ENCODE results near the gene CCDC157. TPM values are rescaled to one million over a fixed set of nuclear protein-coding genes. Genes with fewer than 3 reads are reported as not detected.

The CCDC157 gene
- total RNA-seq, 1 donor = 2.9 TPM

DNA sequence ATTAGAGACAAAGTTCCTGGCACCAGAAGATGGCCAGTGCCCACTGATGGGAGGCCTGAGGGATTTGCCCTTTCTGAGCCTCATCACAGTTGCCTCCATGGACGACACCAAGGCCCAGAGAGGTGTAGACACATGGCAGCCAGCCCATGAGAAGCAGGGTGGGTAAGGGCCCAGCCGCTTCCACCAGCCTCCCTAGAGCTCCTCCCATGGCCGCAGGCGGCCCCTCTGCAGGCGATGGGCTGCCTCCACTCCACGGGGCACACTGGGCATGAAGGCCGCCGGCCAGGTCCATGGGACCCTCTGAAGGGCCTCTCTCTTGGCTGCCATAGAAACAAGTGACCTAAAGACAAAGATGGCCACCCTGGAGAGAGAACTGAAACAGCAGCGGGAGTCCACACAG is 14.5 kb downstream of the CCDC157 start:
- TF ChIP-seq, protein P1, sequence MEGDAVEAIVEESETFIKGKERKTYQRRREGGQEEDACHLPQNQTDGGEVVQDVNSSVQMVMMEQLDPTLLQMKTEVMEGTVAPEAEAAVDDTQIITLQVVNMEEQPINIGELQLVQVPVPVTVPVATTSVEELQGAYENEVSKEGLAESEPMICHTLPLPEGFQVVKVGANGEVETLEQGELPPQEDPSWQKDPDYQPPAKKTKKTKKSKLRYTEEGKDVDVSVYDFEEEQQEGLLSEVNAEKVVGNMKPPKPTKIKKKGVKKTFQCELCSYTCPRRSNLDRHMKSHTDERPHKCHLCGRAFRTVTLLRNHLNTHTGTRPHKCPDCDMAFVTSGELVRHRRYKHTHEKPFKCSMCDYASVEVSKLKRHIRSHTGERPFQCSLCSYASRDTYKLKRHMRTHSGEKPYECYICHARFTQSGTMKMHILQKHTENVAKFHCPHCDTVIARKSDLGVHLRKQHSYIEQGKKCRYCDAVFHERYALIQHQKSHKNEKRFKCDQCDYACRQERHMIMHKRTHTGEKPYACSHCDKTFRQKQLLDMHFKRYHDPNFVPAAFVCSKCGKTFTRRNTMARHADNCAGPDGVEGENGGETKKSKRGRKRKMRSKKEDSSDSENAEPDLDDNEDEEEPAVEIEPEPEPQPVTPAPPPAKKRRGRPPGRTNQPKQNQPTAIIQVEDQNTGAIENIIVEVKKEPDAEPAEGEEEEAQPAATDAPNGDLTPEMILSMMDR (IDR thresholded peaks at IDR 0.05; ENCODE audit: extremely low read depth, low read depth, low read length) = no peak
- H3K4me1 ChIP-seq (ENCODE audit: insufficient read depth, low read length) = no peaks in the 10 kb centered on the region

DNA sequence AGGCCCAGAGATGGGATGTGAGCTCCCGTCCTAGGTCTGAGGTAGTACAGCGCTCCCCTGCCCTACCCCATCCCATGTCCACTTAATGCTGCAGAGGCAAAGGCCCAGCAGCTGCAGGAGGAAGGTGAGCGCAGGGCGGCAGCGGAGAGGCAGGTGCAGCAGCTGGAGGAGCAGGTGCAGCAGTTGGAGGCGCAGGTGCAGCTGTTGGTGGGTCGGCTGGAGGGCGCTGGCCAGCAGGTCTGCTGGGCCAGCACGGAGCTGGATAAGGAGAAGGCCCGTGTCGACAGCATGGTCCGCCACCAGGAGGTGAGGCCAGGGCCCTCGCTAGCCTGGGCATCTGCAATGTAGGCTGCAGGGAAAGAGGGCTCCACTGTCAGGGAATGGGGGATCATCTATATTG is 15.2 kb downstream of the CCDC157 start:
- Histone ChIP-seq H3K9me3 (ENCODE audit: low read depth, low read length) (no peaks in the 10 kb centered on the region), H3K27ac (ENCODE audit: low read depth, low read length) (no peak overlapping the region), H3K4me1 (ENCODE audit: insufficient read depth, low read length) (no peaks in the 10 kb centered on the region), H4K20me1 (ENCODE audit: insufficient read depth, low read length) (peaks cover 4% of the 10 kb centered on the region), H3K36me3 (ENCODE audit: insufficient read depth, low read length) (no peaks in the 10 kb centered on the region), H3K79me2 (ENCODE audit: insufficient read depth, low read length) (no peaks in the 10 kb centered on the region), H3K4me3 (ENCODE audit: insufficient read depth, low read length) (no peak overlapping the region), H3K4me2 (ENCODE audit: insufficient read depth, low read length) (no peak overlapping the region), H2AFZ (ENCODE audit: low read length) (no peak overlapping the region), H3K27me3 (ENCODE audit: insufficient read depth, low read length) (no peaks in the 10 kb centered on the region)
- TF ChIP-seq, protein P1 (IDR thresholded peaks at IDR 0.05; ENCODE audit: extremely low read depth, low read depth, low read length) = no peak
- DNase-seq (ENCODE audit: insufficient read length, low spot score, missing footprints) = no peak

More for the DNA sequence above, 14.5 kb downstream of the CCDC157 start:
- H4K20me1 ChIP-seq (ENCODE audit: insufficient read depth, low read length) = peaks cover 4% of the 10 kb centered on the region
- no peak overlapping the region for H3K4me3 ChIP-seq (ENCODE audit: insufficient read depth, low read length)
- DNase-seq (ENCODE audit: insufficient read length, low spot score, missing footprints) = peak; percentile 71
- H3K79me2 ChIP-seq (ENCODE audit: insufficient read depth, low read length) = no peaks in the 10 kb centered on the region
- no peak overlapping the region for H3K27ac ChIP-seq (ENCODE audit: low read depth, low read length)
- H3K4me2 ChIP-seq (ENCODE audit: insufficient read depth, low read length) = no peak overlapping the region
- no peaks in the 10 kb centered on the region for H3K36me3 ChIP-seq (ENCODE audit: insufficient read depth, low read length)
- H2AFZ ChIP-seq (ENCODE audit: low read length) = no peak overlapping the region
- no peaks in the 10 kb centered on the region for H3K9me3 ChIP-seq (ENCODE audit: low read depth, low read length)
- H3K27me3 ChIP-seq (ENCODE audit: insufficient read depth, low read length) = no peaks in the 10 kb centered on the region

DNA sequence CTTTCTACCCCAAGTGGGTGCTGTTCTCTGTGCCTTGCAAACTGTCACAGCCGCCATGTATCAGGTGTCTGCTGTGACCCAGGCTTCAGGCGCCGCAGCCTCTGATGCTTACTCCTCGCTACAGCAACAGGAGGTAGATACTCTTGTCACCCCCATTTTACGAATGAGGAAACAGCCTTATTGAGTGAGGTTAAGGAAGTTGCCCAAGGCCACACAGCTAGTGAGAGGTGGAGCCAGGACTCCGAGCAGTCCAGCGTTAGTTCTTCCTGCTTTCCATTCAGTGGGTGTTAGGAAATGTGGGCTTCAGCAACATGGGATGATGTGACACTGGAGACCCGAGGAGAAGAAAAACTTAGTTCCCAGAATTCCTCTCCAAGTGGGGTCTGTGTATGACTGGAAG is 16.1 kb downstream of the CCDC157 start:
- no peak overlapping the region for H3K4me2 ChIP-seq (ENCODE audit: insufficient read depth, low read length)
- no peak overlapping the region for H3K27ac ChIP-seq (ENCODE audit: low read depth, low read length)
- no peaks in the 10 kb centered on the region for H3K79me2 ChIP-seq (ENCODE audit: insufficient read depth, low read length)
- peaks cover 8% of the 10 kb centered on the region for H3K36me3 ChIP-seq (ENCODE audit: insufficient read depth, low read length)
- peak; percentile 69 for DNase-seq (ENCODE audit: insufficient read length, low spot score, missing footprints)
- no peak overlapping the region for H3K4me3 ChIP-seq (ENCODE audit: insufficient read depth, low read length)
- no peaks in the 10 kb centered on the region for H3K4me1 ChIP-seq (ENCODE audit: insufficient read depth, low read length)
- peaks cover 4% of the 10 kb centered on the region for H4K20me1 ChIP-seq (ENCODE audit: insufficient read depth, low read length)
- TF ChIP-seq, protein P1 (IDR thresholded peaks at IDR 0.05; ENCODE audit: extremely low read depth, low read depth, low read length) = no peak
- no peak overlapping the region for H2AFZ ChIP-seq (ENCODE audit: low read length)
- no peaks in the 10 kb centered on the region for H3K9me3 ChIP-seq (ENCODE audit: low read depth, low read length)
- no peaks in the 10 kb centered on the region for H3K27me3 ChIP-seq (ENCODE audit: insufficient read depth, low read length)

DNA sequence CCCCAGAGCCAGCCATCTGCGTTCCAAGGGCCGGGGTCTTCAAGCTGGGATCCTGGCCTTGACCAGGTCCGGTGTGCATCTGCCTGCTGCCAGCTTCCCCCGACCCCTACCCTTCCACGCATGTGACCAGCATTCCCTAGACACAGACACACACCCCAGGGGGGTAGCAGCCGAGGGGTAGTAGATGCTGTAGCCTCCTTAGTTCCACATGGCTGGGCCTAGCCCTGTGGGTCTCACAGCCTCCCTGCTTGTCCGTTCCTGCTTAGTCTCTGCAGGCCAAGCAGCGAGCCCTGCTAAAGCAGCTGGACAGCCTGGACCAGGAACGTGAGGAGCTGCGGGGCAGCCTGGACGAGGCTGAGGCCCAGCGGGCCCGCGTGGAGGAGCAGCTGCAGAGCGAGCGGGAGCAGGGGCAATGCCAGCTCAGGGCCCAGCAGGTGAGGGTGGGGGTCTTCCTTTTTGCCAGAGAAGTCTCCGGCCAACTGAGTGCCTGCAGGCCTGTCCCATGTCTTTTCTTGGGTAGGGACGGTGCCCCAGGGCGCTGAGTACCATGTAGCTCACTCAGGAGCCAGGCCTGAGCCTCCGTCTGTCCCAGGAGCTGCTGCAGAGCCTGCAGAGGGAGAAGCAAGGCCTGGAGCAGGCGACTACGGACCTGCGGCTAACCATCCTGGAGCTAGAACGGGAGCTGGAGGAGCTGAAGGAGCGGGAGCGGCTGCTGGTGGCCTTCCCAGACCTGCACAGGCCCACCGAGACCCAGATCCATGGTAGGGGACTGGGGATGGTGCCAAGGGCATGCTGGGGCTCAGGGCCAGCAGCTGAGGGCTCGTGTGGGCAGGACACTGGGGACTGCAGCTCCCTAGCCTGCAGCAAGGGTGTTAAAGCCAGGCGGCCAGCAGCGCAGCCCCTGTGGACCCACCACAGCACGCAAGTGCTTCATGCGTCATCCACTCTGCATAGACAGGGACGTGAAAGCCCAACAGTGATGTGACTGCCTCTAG is 16.8 kb downstream of the CCDC157 start:
- Histone ChIP-seq H3K27ac (ENCODE audit: low read depth, low read length) (no peak overlapping the region), H3K79me2 (ENCODE audit: insufficient read depth, low read length) (no peaks in the 10 kb centered on the region), H3K4me2 (ENCODE audit: insufficient read depth, low read length) (no peak overlapping the region), H3K4me1 (ENCODE audit: insufficient read depth, low read length) (no peaks in the 10 kb centered on the region), H3K4me3 (ENCODE audit: insufficient read depth, low read length) (no peak overlapping the region), H4K20me1 (ENCODE audit: insufficient read depth, low read length) (peaks cover 4% of the 10 kb centered on the region), H2AFZ (ENCODE audit: low read length) (no peak overlapping the region), H3K36me3 (ENCODE audit: insufficient read depth, low read length) (peaks cover 8% of the 10 kb centered on the region), H3K9me3 (ENCODE audit: low read depth, low read length) (no peaks in the 10 kb centered on the region), H3K27me3 (ENCODE audit: insufficient read depth, low read length) (no peaks in the 10 kb centered on the region)
- DNase-seq (ENCODE audit: insufficient read length, low spot score, missing footprints) = peak; percentile 68
- TF ChIP-seq, protein P1 (IDR thresholded peaks at IDR 0.05; ENCODE audit: extremely low read depth, low read depth, low read length) = no peak
